Uterus (tissue), 4 donors: ENCODE data around the gene SCAMP4. TPM values are rescaled to one million over a fixed set of nuclear protein-coding genes. Genes with fewer than 3 reads are reported as not detected.

Source experiments
- DNase-seq, 2 donors: peaks; one replicate each; pipeline ENCODE4 v3.0.0-alpha.2; 2019 to 2020
- H3K27ac ChIP-seq, 2 donors: fragments of 200-600 bp; sonication (generic); 1 replicate in 1 of 2; 2 replicates in 1 of 2; pipeline ENCODE4 v1.5.1; 2016 to 2018
- H3K27me3 ChIP-seq, 2 donors: fragments of 200-600 bp; sonication (generic); one replicate each; pipeline ENCODE4 v1.5.1; 2018 to 2019; ENCODE audit warnings: control low read depth in 1 of 2
- H3K36me3 ChIP-seq, 2 donors: fragments of 200-600 bp; sonication (generic); one replicate each; pipeline ENCODE4 v1.5.1; 2019; ENCODE audit warnings: control low read depth in 1 of 2
- H3K4me1 ChIP-seq, 2 donors: fragments of 200-600 bp; sonication (generic); one replicate each; pipeline ENCODE4 v1.5.1; 2018 to 2019; ENCODE audit warnings: control low read depth in 1 of 2
- H3K4me3 ChIP-seq, 2 donors: fragments of 200-600 bp; sonication (generic); 1 replicate in 1 of 2; 2 replicates in 1 of 2; pipeline ENCODE4 v1.5.1; 2018 to 2019; ENCODE audit warnings: mild to moderate bottlenecking in 1 of 2
- H3K9me3 ChIP-seq, 2 donors: fragments of 200-600 bp; sonication (generic); one replicate each; pipeline ENCODE4 v1.5.1; 2019; ENCODE audit warnings: control low read depth in 1 of 2
- CTCF ChIP-seq, 4 experiments: fragments of 200-600 bp in 2 of 4; fragments of 450-650 bp in 2 of 4; sonication (generic) in 2 of 4; IDR thresholded peaks; one replicate each; pipeline ENCODE4 v1.5.1; 2016 to 2019; ENCODE audit warnings: antibody characterized with exemption in 4 of 4, mild to moderate bottlenecking in 2 of 4, moderate library complexity in 1 of 4
- POLR2A ChIP-seq, 2 donors: fragments of 450-650 bp; IDR thresholded peaks; one replicate each; pipeline ENCODE4 v1.6.1; 2016; ENCODE audit warnings: antibody characterized with exemption in 2 of 2, mild to moderate bottlenecking in 1 of 2, moderate library complexity in 1 of 2
- intact Hi-C: fragments of 100-400 bp; cut with DNase I; formaldehyde crosslinking; loops from one replicate; pipeline ENCODE4 v1.15.1; 2023; ENCODE audit warnings: low total_unique reads
- total RNA-seq, 4 donors: library from RNA; depleted of rRNA in 3 of 4; stranded (reverse); fragments of >200 nt in 3 of 4; gene quantifications; one replicate each; pipeline versions ENCODE4 v1.1.0 to v1.2.4, GENCODE V29; 2014 to 2023
- donor health status: DM: yes; HTN: yes; CAD: no.

SCAMP4 gene
- total RNA-seq, 4 donors from 2014 or later: 9.5 to 68.9 (median 28.0) TPM

- Histone ChIP-seq H3K36me3 (no peaks in the 10 kb centered on the region), H3K4me3 (no peak overlapping the region), H3K27me3 (no peaks in the 10 kb centered on the region), H3K9me3 (no peaks in the 10 kb centered on the region), H3K27ac (no peak overlapping the region), H3K4me1 (peaks cover 0 to 7% of the 10 kb centered on the region in 2 donors)
- intact Hi-C loops: no loop called here
- TF ChIP-seq CTCF (IDR thresholded peaks at IDR 0.05) (no peak), POLR2A (IDR thresholded peaks at IDR 0.05) (no peak)
- DNase-seq: no peak
Measured at GRCh38 chr19:1933244-1933643, 28.0 kb downstream of the SCAMP4 start.

GRCh38 chr19:1933942-1934341 is 28.7 kb downstream of the SCAMP4 start:
- TF ChIP-seq CTCF (IDR thresholded peaks at IDR 0.05) (no peak), POLR2A (IDR thresholded peaks at IDR 0.05) (no peak)
- H3K27ac ChIP-seq: no peak overlapping the region
- no peaks in the 10 kb centered on the region for H3K36me3 ChIP-seq
- H3K4me3 ChIP-seq: no peak overlapping the region
- intact Hi-C loops: no loop called here
- no peaks in the 10 kb centered on the region for H3K27me3 ChIP-seq
- DNase-seq: no peak
- no peaks in the 10 kb centered on the region for H3K9me3 ChIP-seq
- H3K4me1 ChIP-seq: peaks cover 0 to 7% of the 10 kb centered on the region in 2 donors

- H3K27ac ChIP-seq: no peak overlapping the region
- H3K9me3 ChIP-seq: no peaks in the 10 kb centered on the region
- H3K36me3 ChIP-seq: no peaks in the 10 kb centered on the region
- DNase-seq: no peak
- peaks cover 3 to 4% of the 10 kb centered on the region in 2 donors for H3K4me1 ChIP-seq
- no peaks in the 10 kb centered on the region for H3K27me3 ChIP-seq
- no peak overlapping the region for H3K4me3 ChIP-seq
- TF ChIP-seq POLR2A (IDR thresholded peaks at IDR 0.05): no peak
- TF ChIP-seq CTCF (IDR thresholded peaks at IDR 0.05): no peak
- intact Hi-C loops: no loop called here
Measured at GRCh38 chr19:1935484-1936208, 30.4 kb downstream of the SCAMP4 start.

GRCh38 chr19:1936430-1936829 is 31.2 kb downstream of the SCAMP4 start:
- H3K4me3 ChIP-seq: no peak overlapping the region
- TF ChIP-seq CTCF (IDR thresholded peaks at IDR 0.05) (no peak), POLR2A (IDR thresholded peaks at IDR 0.05) (no peak)
- DNase-seq: no peak
- no peaks in the 10 kb centered on the region for H3K9me3 ChIP-seq
- intact Hi-C loops: no loop called here
- no peaks in the 10 kb centered on the region for H3K27me3 ChIP-seq
- peaks cover 3 to 4% of the 10 kb centered on the region in 2 donors for H3K4me1 ChIP-seq
- H3K27ac ChIP-seq: no peak overlapping the region
- H3K36me3 ChIP-seq: no peaks in the 10 kb centered on the region

- no peaks in the 10 kb centered on the region for H3K36me3 ChIP-seq
- TF ChIP-seq CTCF (IDR thresholded peaks at IDR 0.05) (no peak), POLR2A (IDR thresholded peaks at IDR 0.05) (no peak)
- H3K27me3 ChIP-seq: no peaks in the 10 kb centered on the region
- no peaks in the 10 kb centered on the region for H3K9me3 ChIP-seq
- H3K4me1 ChIP-seq: peaks cover 3 to 4% of the 10 kb centered on the region in 2 donors
- intact Hi-C loops: no loop called here
- H3K4me3 ChIP-seq: no peak overlapping the region
- H3K27ac ChIP-seq: no peak overlapping the region
- DNase-seq: no peak
Measured at GRCh38 chr19:1936916-1937610, 31.9 kb downstream of the SCAMP4 start.
